ENCODE data around the gene DGKB.

DNA sequence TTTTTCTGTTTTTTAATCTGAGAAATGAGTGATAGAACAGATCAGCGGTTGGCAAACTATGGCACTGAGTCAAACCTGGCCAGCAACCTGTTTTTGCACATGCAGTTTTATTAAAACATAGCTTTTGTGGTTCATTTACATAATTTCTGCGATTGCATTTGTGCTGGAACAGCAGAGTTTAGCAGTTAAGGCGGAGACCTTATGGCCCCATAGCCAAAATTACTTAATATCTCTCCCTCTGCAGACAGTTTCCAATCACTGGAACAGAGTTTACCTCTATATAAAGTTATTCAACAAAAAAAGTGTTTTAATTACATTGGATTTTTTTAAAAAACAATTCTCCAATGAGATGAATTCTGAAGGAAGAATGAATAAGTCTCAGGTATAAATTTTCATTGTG is 212.1 kb downstream of the DGKB start:
- TF ChIP-seq, protein P1, sequence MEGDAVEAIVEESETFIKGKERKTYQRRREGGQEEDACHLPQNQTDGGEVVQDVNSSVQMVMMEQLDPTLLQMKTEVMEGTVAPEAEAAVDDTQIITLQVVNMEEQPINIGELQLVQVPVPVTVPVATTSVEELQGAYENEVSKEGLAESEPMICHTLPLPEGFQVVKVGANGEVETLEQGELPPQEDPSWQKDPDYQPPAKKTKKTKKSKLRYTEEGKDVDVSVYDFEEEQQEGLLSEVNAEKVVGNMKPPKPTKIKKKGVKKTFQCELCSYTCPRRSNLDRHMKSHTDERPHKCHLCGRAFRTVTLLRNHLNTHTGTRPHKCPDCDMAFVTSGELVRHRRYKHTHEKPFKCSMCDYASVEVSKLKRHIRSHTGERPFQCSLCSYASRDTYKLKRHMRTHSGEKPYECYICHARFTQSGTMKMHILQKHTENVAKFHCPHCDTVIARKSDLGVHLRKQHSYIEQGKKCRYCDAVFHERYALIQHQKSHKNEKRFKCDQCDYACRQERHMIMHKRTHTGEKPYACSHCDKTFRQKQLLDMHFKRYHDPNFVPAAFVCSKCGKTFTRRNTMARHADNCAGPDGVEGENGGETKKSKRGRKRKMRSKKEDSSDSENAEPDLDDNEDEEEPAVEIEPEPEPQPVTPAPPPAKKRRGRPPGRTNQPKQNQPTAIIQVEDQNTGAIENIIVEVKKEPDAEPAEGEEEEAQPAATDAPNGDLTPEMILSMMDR (optimal IDR thresholded peaks at IDR 0.05 in 1 of 3, IDR thresholded peaks at IDR 0.05 in 1 of 3, conservative IDR thresholded peaks at IDR 0.05 in 1 of 3; ENCODE audit: extremely low read depth in 1 of 3, insufficient read depth in 2 of 3, low read length in 3 of 3), result no peak
- no peak for TF ChIP-seq EZH2 (IDR thresholded peaks at IDR 0.05; ENCODE audit: low read length)

Measured in keratinocyte (primary cell).